H1 (cell line): Measurements from ENCODE around the gene TMEM151B. TPM values are rescaled to one million over a fixed set of nuclear protein-coding genes. Genes with fewer than 3 reads are reported as not detected.
A peak's percentile ranks its signal among the peaks of the same experiment; 100 is the strongest.

Experiments used
- CTCF ChIA-PET: fragments of 300-600 bp; sonication (Branson Sonifier 250); formaldehyde crosslinking; loops from one replicate; lab custom pipeline; 2021; ENCODE audit not compliant: partially characterized antibody; lab: Charles Lee
- POLR2A ChIA-PET: fragments of 300-600 bp; sonication (Branson Sonifier 250); formaldehyde crosslinking; loops from one replicate; lab custom pipeline; 2021; ENCODE audit warnings: inconsistent platforms; ENCODE audit not compliant: partially characterized antibody; lab: Charles Lee
- DNase-seq, 2 experiments: peaks; one replicate each; pipeline versions ENCODE4 v3.0.0 to v3.0.0-alpha.2; 2010 to 2022; ENCODE audit warnings: low spot score in 2 of 2, low read depth in 1 of 2, mixed read lengths in 1 of 2
- FAIRE-seq: peaks from 2 replicates; lab custom pipeline; 2011; peaks lifted over from hg19 to GRCh38; lab: Jason Lieb, UNC
- H2AFZ ChIP-seq: 2 replicates; pipeline ENCODE4 v1.8.1; 2012; ENCODE audit warnings: low read length, inconsistent platforms
- H2AK5ac ChIP-seq: 2 replicates; pipeline ENCODE4 v1.6.1; 2013; ENCODE audit warnings: low read depth, low read length
- H2BK120ac ChIP-seq: replicated peaks from 2 replicates; pipeline ENCODE3; 2013; ENCODE audit warnings: low read depth, low read length, inconsistent platforms
- H2BK12ac ChIP-seq: 2 replicates; pipeline ENCODE4 v1.6.1; 2013; ENCODE audit warnings: low read depth, low read length
- H2BK15ac ChIP-seq: 2 replicates; pipeline ENCODE4 v1.6.1; 2013; ENCODE audit warnings: low read length
- H2BK20ac ChIP-seq: 2 replicates; pipeline ENCODE4 v1.6.1; 2013; ENCODE audit warnings: low read length
- H2BK5ac ChIP-seq: 2 replicates; pipeline ENCODE4 v1.6.1; 2013; ENCODE audit warnings: low read depth, low read length
- H3K14ac ChIP-seq: 2 replicates; pipeline ENCODE4 v1.6.1; 2013; ENCODE audit warnings: inconsistent platforms; ENCODE audit not compliant: insufficient read length
- H3K18ac ChIP-seq: 2 replicates; pipeline ENCODE4 v1.6.1; 2013; ENCODE audit warnings: low read length; ENCODE audit errors: extremely low read depth
- H3K23ac ChIP-seq: 2 replicates; pipeline ENCODE4 v1.6.1; 2013; ENCODE audit warnings: inconsistent platforms; ENCODE audit not compliant: insufficient read length
- H3K23me2 ChIP-seq: 2 replicates; pipeline ENCODE4 v1.6.1; 2013; ENCODE audit warnings: low read depth, low read length
- H3K27ac ChIP-seq: 2 replicates; pipeline ENCODE4 v1.6.1; 2011; ENCODE audit warnings: low read depth, low read length, inconsistent platforms
- H3K27me3 ChIP-seq, 4 experiments: replicated peaks in 1 of 4; 1 replicate in 1 of 4; 2 replicates in 3 of 4; pipeline versions ENCODE4 v1.6.1 to v1.8.1; 2011 to 2013; ENCODE audit warnings: low read length in 3 of 4, mild to moderate bottlenecking in 3 of 4, inconsistent platforms in 2 of 4, mixed read lengths in 2 of 4, moderate library complexity in 1 of 4; ENCODE audit not compliant: control insufficient read depth in 3 of 4, insufficient read depth in 3 of 4; ENCODE audit errors: extremely low read depth in 1 of 4
- H3K36me3 ChIP-seq, 4 experiments: 2 replicates each; pipeline versions ENCODE4 v1.6.1 to v1.8.1; 2011 to 2013; ENCODE audit warnings: mild to moderate bottlenecking in 4 of 4, low read length in 3 of 4, moderate library complexity in 2 of 4, control low read depth in 1 of 4, inconsistent platforms in 1 of 4; ENCODE audit not compliant: insufficient read depth in 4 of 4, control insufficient read depth in 2 of 4
- H3K4ac ChIP-seq: replicated peaks from 2 replicates; pipeline ENCODE3; 2013; ENCODE audit warnings: low read length, low read depth, mixed read lengths, inconsistent platforms; ENCODE audit not compliant: insufficient read length
- H3K4me1 ChIP-seq, 4 experiments: replicated peaks in 1 of 4; 1 replicate in 1 of 4; 2 replicates in 3 of 4; pipeline versions ENCODE4 v1.6.1 to v1.8.1; 2011 to 2013; ENCODE audit warnings: low read length in 3 of 4, inconsistent platforms in 2 of 4, mixed read lengths in 1 of 4; ENCODE audit not compliant: insufficient read depth in 4 of 4, control insufficient read depth in 3 of 4
- H3K4me2 ChIP-seq, 2 experiments: 2 replicates each; pipeline versions ENCODE4 v1.6.1 to v1.8.1; 2011 to 2013; ENCODE audit warnings: low read depth in 2 of 2, low read length in 2 of 2, control low read depth in 1 of 2, inconsistent platforms in 1 of 2, mild to moderate bottlenecking in 1 of 2; ENCODE audit not compliant: insufficient read depth in 1 of 2
- H3K4me3 ChIP-seq, 4 experiments: fragments of 200-600, 300-600 bp in 1 of 4; sonication (generic), shearing (Covaris generic), sonication (Bioruptor Twin) in 1 of 4; 2 replicates each; pipeline versions ENCODE4 v1.5.1 to v1.8.1; 2011 to 2016; ENCODE audit warnings: low read length in 4 of 4, low read depth in 3 of 4, control low read depth in 2 of 4, inconsistent platforms in 2 of 4, mild to moderate bottlenecking in 2 of 4, mixed read lengths in 1 of 4, moderate library complexity in 1 of 4; ENCODE audit not compliant: insufficient read depth in 2 of 4; ENCODE audit errors: extremely low read depth in 1 of 4
- H3K56ac ChIP-seq: replicated peaks from 2 replicates; pipeline ENCODE3; 2013; ENCODE audit warnings: low read depth, mild to moderate bottlenecking, mixed read lengths, low read length, inconsistent platforms; ENCODE audit not compliant: insufficient read length
- H3K79me1 ChIP-seq: 2 replicates; pipeline ENCODE4 v1.6.1; 2013; ENCODE audit warnings: low read depth, low read length, control low read depth
- H3K79me2 ChIP-seq, 2 experiments: 2 replicates each; pipeline versions ENCODE4 v1.6.1 to v1.8.1; 2012 to 2013; ENCODE audit warnings: low read length in 2 of 2, mild to moderate bottlenecking in 2 of 2, inconsistent platforms in 1 of 2; ENCODE audit not compliant: insufficient read depth in 2 of 2, control insufficient read depth in 1 of 2
- H3K9ac ChIP-seq, 4 experiments: replicated peaks in 1 of 4; 1 replicate in 1 of 4; 2 replicates in 3 of 4; pipeline versions ENCODE4 v1.6.1 to v1.8.1; 2011 to 2013; ENCODE audit warnings: low read depth in 3 of 4, low read length in 3 of 4, control low read depth in 2 of 4, mild to moderate bottlenecking in 2 of 4, moderate library complexity in 2 of 4, inconsistent platforms in 1 of 4; ENCODE audit errors: extremely low read depth in 1 of 4
- H3K9me3 ChIP-seq, 2 experiments: 2 replicates each; pipeline versions ENCODE4 v1.6.1 to v1.8.1; 2012 to 2013; ENCODE audit warnings: mild to moderate bottlenecking in 2 of 2, moderate library complexity in 2 of 2, control low read depth in 1 of 2, inconsistent platforms in 1 of 2, low read depth in 1 of 2, low read length in 1 of 2, mixed read lengths in 1 of 2; ENCODE audit not compliant: insufficient read depth in 2 of 2
- H4K20me1 ChIP-seq, 2 experiments: replicated peaks in 1 of 2; 2 replicates each; pipeline versions ENCODE3 to v1.8.1; 2011 to 2013; ENCODE audit warnings: inconsistent platforms in 2 of 2, low read length in 2 of 2, mild to moderate bottlenecking in 1 of 2; ENCODE audit not compliant: insufficient read depth in 2 of 2, control insufficient read depth in 1 of 2
- H4K5ac ChIP-seq: 2 replicates; pipeline ENCODE4 v1.6.1; 2013; ENCODE audit warnings: low read length, low read depth, mixed read lengths, inconsistent platforms; ENCODE audit not compliant: insufficient read length
- H4K8ac ChIP-seq: 2 replicates; pipeline ENCODE4 v1.8.0; 2013; ENCODE audit warnings: mild to moderate bottlenecking, moderate library complexity, low read length, inconsistent platforms; ENCODE audit not compliant: insufficient read depth; ENCODE audit errors: extremely low read depth
- H4K91ac ChIP-seq: replicated peaks from 2 replicates; pipeline ENCODE3; 2013; ENCODE audit warnings: low read length, mixed read lengths, inconsistent platforms; ENCODE audit not compliant: insufficient read length
- CTCF ChIP-seq, 3 experiments: IDR thresholded peaks; 1 replicate in 2 of 3; 2 replicates in 1 of 3; pipeline versions ENCODE4 v1.5.1 to v1.6.1; 2011; ENCODE audit warnings: low read length in 3 of 3, mild to moderate bottlenecking in 3 of 3, inconsistent platforms in 2 of 3, low read depth in 1 of 3, moderate library complexity in 1 of 3; ENCODE audit not compliant: insufficient read depth in 1 of 3; ENCODE audit errors: control extremely low read depth in 1 of 3
- PHF8 ChIP-seq: fragments of 200-600 bp; sonication (generic); conservative IDR thresholded peaks from 2 replicates; pipeline ENCODE4 v1.7.1; 2012; ENCODE audit warnings: low read depth, mild to moderate bottlenecking, inconsistent platforms, low read length, moderate library complexity
- WGBS, 2 experiments: shearing (Covaris generic) in 1 of 2; methylation state at CpG; one replicate each; pipeline versions ENCODE4 v1.1.6 to v1.1.7; 2013 to 2015; ENCODE audit warnings: low lambda C conversion rate in 2 of 2, mixed read lengths in 2 of 2, inconsistent platforms in 1 of 2, low coverage in 1 of 2, missing lambda C conversion rate in 1 of 2; ENCODE audit not compliant: insufficient replicate concordance in 2 of 2, insufficient coverage in 1 of 2, insufficient read length in 1 of 2; ENCODE audit errors: extremely low coverage in 1 of 2, missing lambda C conversion rate in 1 of 2; 5-methylcytosine and 5-hydroxymethylcytosine counted together
- polyA plus RNA-seq, 7 experiments: library from polyadenylated mRNA; depleted of rRNA in 3 of 7; stranded (reverse) in 5 of 7; unstranded in 2 of 7; fragments of >200 nt in 5 of 7; fragments of 200-250 nt in 2 of 7; gene quantifications; 1 replicate in 5 of 7; 2 replicates in 1 of 7; 4 replicates in 1 of 7; pipeline versions ENCODE4 v1.2.1 to v1.2.3, GENCODE V29; 2011 to 2013; ENCODE audit warnings: missing spikeins in 2 of 7, mixed read lengths in 2 of 7
- total RNA-seq: library from RNA; stranded (reverse); fragmentation: NEBNext Ultra II Directional; extraction: Animal tissue kit (Norgen Biotek cat#: 25700); gene quantifications from 2 replicates; pipeline ENCODE4 v1.2.1, GENCODE V29; 2021

TMEM151B gene
- total and polyA plus RNA-seq, 2 of the 8 experiments (the other 6 are each of a cell fraction or from before 2014, with no cell fraction given) = 8.0 to 15.5 TPM

DNA sequence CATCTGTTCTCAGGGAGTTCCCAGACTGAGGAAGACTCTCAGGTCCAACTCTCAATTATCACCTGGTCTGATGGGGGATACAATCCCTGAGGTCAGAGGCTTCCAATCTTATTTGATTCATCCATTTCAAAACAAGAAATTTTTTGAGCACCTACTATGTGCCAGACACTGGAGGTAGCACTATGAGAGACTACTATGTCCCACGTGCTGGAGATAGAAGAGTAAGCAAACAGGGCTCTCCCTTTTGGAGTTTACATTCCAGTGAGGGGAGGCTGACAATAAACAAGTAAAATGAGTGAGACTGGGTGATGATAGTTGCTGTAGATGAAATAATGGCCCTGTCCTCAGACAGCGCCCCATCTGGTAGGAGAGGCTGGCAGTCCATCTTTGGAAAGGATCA lies 16.5 kb downstream of the TMEM151B start:
- Histone ChIP-seq H3K4me1 (no peaks in the 10 kb centered on the region), H2AFZ (no peak overlapping the region), H3K23me2 (no peaks in the 10 kb centered on the region), H3K79me2 (no peaks in the 10 kb centered on the region), H3K79me1 (no peaks in the 10 kb centered on the region), H4K8ac (no peak overlapping the region)
- no peak for DNase-seq
- TF ChIP-seq PHF8 = no peak
- TF ChIP-seq CTCF (IDR thresholded peaks at IDR 0.05; ENCODE audit: control extremely low read depth in 1 of 3, insufficient read depth in 1 of 3, low read depth in 1 of 3, low read length in 3 of 3) = peak in 1 of 3 experiments; percentile 27; a peak in 2 of 4 replicates
- TF ChIP-seq, all 59 proteins: peak for 1
- CTCF ChIA-PET = interaction anchor here (0.9 to 3.5 kb wide), 3 partner anchors 10 to 33 kb away, joined by 3 to 29 read pairs (median 3); no protein-coding TSS in a partner anchor
- 42% methylated on average over 2 of the region's 2 CpGs; no CpG with 5 or more reads in 1 of the 2 experiments for WGBS, 2 experiments
- no peak overlapping the region for H2BK12ac ChIP-seq
- no peak overlapping the region for H3K4ac ChIP-seq
- H4K91ac ChIP-seq = no peak overlapping the region
- H3K36me3 ChIP-seq = no peaks in the 10 kb centered on the region
- no peak overlapping the region for H3K4me2 ChIP-seq
- H4K5ac ChIP-seq = no peak overlapping the region
- no peak overlapping the region for H2BK15ac ChIP-seq
- no peak overlapping the region for H2BK120ac ChIP-seq
- H3K23ac ChIP-seq = no peak overlapping the region
- H3K4me3 ChIP-seq = no peak overlapping the region
- FAIRE-seq = no peak
- peaks cover 0 to 7% (median 1%) of the 10 kb centered on the region in 4 experiments; a peak in 3 of 7 replicates for H3K27me3 ChIP-seq
- H3K9ac ChIP-seq = no peak overlapping the region
- H2BK5ac ChIP-seq = no peak overlapping the region
- H4K20me1 ChIP-seq = no peaks in the 10 kb centered on the region
- POLR2A ChIA-PET = interaction anchor here (0.5 to 5.1 kb wide), 5 partner anchors 10 to 68 kb away, joined by 3 to 48 read pairs (median 3); no protein-coding TSS in a partner anchor
- H3K27ac ChIP-seq = no peak overlapping the region
- no peak overlapping the region for H2AK5ac ChIP-seq
- H3K14ac ChIP-seq = no peak overlapping the region
- H2BK20ac ChIP-seq = no peak overlapping the region
- no peaks in the 10 kb centered on the region for H3K9me3 ChIP-seq
- H3K56ac ChIP-seq = no peak overlapping the region
- H3K18ac ChIP-seq = no peak overlapping the region
